NCI-H69 (cell line): ENCODE results near the gene ASB13.
"Not testable (repeated sequence)": the region's sequence is repeated elsewhere in the genome, so short reads cannot be mapped to it uniquely, and the experiment has no call there.

Experiments
- DNase-seq: peaks from one replicate; lab custom pipeline; 2025; lab: John Stamatoyannopoulos, UW

The ASB13 gene

GRCh38 chr10:5623081-5623748 lies 43.2 kb downstream of the ASB13 start:
- DNase-seq: peak; percentile 78

GRCh38 chr10:5622186-5622960 lies 44.0 kb downstream of the ASB13 start:
- no peak for DNase-seq

- DNase-seq: not testable (repeated sequence)
These were observed 45.0 kb downstream of the ASB13 start for GRCh38 chr10:5621371-5621770.

- no peak for DNase-seq
These were observed 45.4 kb downstream of the ASB13 start for GRCh38 chr10:5620966-5621365.

- no peak for DNase-seq
These were observed 46.1 kb downstream of the ASB13 start for GRCh38 chr10:5620223-5620721.

- DNase-seq: no peak
These were observed 46.8 kb downstream of the ASB13 start for GRCh38 chr10:5619362-5620211.

- DNase-seq: no peak
These were observed 47.6 kb downstream of the ASB13 start for GRCh38 chr10:5618829-5619228.

GRCh38 chr10:5618042-5618441 lies 48.4 kb downstream of the ASB13 start:
- DNase-seq: no peak

GRCh38 chr10:5617521-5617920 lies 48.9 kb downstream of the ASB13 start:
- no peak for DNase-seq

- DNase-seq: no peak
These were observed 49.6 kb downstream of the ASB13 start for GRCh38 chr10:5616836-5617235.

- DNase-seq: no peak
These were observed 50.3 kb downstream of the ASB13 start for GRCh38 chr10:5616046-5616445.

GRCh38 chr10:5615316-5615715 lies 51.1 kb downstream of the ASB13 start:
- no peak for DNase-seq

- peak; percentile 22 for DNase-seq
These were observed 52.2 kb downstream of the ASB13 start for GRCh38 chr10:5614155-5614721.

- no peak for DNase-seq
These were observed 52.8 kb downstream of the ASB13 start for GRCh38 chr10:5613481-5614154.

GRCh38 chr10:5611899-5612680 lies 54.3 kb downstream of the ASB13 start:
- DNase-seq: peak; percentile 51

GRCh38 chr10:5609952-5610616 lies 56.3 kb downstream of the ASB13 start:
- DNase-seq: no peak

- DNase-seq: no peak
These were observed 57.7 kb downstream of the ASB13 start for GRCh38 chr10:5608608-5609220.

GRCh38 chr10:5607594-5607993 lies 58.8 kb downstream of the ASB13 start:
- no peak for DNase-seq

- DNase-seq: no peak
These were observed 59.5 kb downstream of the ASB13 start for GRCh38 chr10:5606864-5607263.

GRCh38 chr10:5606321-5606720 lies 60.1 kb downstream of the ASB13 start:
- DNase-seq: no peak
